ENCODE results near the gene RNF151.

The RNF151 gene

GRCh38 chr16:1999866-2000514 is 33.3 kb downstream of the RNF151 start:
- TF ChIP-seq GATA2 (IDR thresholded peaks at IDR 0.05; ENCODE audit: low read depth, low read length) = no peak
- no peak for TF ChIP-seq GATA3 (IDR thresholded peaks at IDR 0.05; ENCODE audit: low read depth, low read length)

DNA sequence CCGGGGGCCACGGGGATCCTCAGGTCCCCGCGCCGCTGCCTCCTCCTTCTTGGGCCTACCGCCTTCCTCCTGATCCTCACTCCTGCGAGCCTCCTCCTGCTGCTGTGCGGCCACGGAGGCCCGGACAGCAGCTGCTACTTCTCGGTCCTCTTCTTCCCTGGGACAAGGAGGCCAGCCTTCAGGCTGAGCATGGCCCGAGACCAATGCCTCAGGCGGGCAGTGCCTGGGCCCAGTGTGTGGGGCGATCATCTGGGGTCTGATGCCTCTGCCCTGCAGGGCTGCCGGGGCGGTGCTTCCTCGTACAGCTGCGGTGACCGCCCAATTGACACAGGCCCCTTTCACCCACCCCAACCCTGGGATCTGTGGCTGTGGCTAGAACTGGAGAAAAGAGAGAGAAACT is 34.4 kb downstream of the RNF151 start:
- no peak for TF ChIP-seq GATA2 (IDR thresholded peaks at IDR 0.05; ENCODE audit: low read depth, low read length)
- no peak for TF ChIP-seq GATA3 (IDR thresholded peaks at IDR 0.05; ENCODE audit: low read depth, low read length)

- TF ChIP-seq GATA3 (IDR thresholded peaks at IDR 0.05; ENCODE audit: low read depth, low read length) = no peak
- TF ChIP-seq GATA2 (IDR thresholded peaks at IDR 0.05; ENCODE audit: low read depth, low read length) = no peak
Measured at GRCh38 chr16:2001456-2002355, 35.0 kb downstream of the RNF151 start.

- TF ChIP-seq GATA2 (IDR thresholded peaks at IDR 0.05; ENCODE audit: low read depth, low read length) (no peak), GATA3 (IDR thresholded peaks at IDR 0.05; ENCODE audit: low read depth, low read length) (no peak)
Measured at GRCh38 chr16:2002406-2003230, 36.0 kb downstream of the RNF151 start.

DNA sequence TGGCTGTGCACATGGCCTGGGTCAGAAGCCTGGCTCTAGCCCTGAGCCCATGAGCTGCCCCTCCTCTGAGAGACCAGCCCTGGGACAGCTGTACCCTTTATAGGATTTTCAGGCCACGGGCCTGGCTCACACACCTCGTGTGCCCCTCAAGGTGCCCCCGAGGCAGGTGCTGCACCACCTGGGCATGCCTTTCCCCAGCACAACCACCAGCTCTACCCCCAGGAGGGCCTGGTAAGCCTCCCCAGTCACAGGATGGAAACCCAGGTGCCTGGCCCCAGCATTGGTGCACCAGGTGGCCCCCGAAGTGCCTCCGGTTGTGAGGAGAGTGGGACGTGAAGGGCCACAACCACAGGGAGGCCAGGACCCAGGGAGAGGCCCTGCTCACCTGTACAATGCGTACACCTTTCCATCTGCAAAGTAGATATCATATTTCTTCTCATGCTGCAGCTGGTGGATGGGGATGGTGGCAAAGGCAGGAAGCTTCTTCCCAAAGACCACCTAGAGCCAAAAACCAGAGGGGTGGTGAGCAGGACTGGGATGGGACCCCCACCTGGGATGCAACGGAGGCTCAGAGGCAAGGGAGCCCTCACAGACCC is 36.7 kb downstream of the RNF151 start:
- no peak for TF ChIP-seq GATA3 (IDR thresholded peaks at IDR 0.05; ENCODE audit: low read depth, low read length)
- no peak for TF ChIP-seq GATA2 (IDR thresholded peaks at IDR 0.05; ENCODE audit: low read depth, low read length)

DNA sequence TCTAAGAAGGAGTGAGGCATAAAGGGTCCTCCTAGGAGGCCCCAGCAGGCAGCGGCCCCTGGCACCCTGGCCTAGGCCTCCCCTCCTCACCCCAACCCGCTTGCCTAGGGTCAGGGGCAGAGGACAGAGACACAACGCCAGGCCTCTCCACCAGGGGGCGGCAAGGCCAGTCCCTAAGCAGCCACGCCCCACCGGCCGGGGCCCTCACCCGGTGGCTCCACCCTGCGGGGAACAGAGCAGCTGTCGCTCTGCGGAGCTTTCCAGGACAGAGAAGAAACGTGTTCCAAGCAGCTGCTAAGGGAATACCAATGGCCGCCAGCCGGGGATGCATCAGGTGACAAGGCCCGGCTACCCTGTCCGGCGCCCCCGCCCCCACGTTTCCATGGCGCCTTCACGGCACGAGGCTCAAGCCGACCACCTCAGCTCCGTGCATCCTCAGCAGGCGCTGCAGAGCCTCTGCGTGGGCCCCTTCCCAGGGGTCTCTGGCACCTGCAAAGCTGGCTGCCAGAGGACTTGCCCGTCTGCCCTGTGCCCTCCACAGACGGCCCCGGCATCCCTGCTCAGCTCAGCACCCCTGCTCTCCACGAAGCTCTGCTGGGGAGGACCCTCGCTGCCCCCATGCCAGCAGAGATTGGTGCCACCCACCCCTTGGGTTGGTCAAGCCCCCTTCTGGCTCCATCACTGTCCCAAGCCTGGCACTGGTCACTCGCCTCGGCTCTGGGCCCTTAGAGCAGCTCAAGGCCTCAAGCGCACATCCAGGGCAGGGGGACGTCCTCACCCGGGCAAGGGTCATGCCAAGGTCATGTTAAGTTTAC is 37.4 kb downstream of the RNF151 start:
- no peak for TF ChIP-seq GATA2 (IDR thresholded peaks at IDR 0.05; ENCODE audit: low read depth, low read length)
- TF ChIP-seq GATA3 (IDR thresholded peaks at IDR 0.05; ENCODE audit: low read depth, low read length) = no peak

DNA sequence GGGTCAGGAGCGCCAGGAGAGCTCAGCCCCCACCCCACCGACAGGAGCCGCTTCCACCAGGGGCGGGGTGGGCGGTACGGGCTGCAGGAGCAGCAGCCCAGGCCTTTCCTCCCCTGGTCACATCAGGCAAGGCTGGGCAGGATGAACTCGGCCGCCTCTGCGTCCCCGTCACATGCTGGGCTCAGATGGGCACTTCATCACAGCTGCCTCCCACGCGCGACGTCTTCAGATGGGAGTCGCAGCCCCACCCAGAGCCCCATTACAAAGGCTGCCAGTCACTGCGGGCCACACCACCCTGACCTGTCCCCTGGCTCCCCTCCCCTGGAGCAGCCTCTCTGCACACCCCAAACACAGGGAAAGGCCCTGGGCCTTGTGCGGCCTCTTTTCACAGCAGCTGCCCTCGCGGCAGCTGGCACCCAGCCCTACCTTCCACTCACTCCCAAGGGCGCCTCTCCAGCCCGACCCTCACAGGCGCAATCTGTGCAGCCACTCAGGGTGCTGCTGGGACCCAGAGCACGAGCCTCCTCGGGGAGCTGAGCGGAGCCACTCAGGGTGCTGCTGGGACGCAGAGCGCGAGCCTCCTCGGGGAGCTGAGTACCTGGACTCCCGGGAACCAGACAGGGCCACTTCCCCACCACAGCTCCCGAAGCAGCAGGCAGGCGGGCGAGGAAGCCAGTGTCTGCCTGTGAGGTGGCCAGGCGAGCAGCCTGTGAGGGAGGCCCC is 38.3 kb downstream of the RNF151 start:
- no peak for TF ChIP-seq GATA3 (IDR thresholded peaks at IDR 0.05; ENCODE audit: low read depth, low read length)
- no peak for TF ChIP-seq GATA2 (IDR thresholded peaks at IDR 0.05; ENCODE audit: low read depth, low read length)

GRCh38 chr16:2005646-2006045 is 39.0 kb downstream of the RNF151 start:
- no peak for TF ChIP-seq GATA2 (IDR thresholded peaks at IDR 0.05; ENCODE audit: low read depth, low read length)
- TF ChIP-seq GATA3 (IDR thresholded peaks at IDR 0.05; ENCODE audit: low read depth, low read length) = no peak

DNA sequence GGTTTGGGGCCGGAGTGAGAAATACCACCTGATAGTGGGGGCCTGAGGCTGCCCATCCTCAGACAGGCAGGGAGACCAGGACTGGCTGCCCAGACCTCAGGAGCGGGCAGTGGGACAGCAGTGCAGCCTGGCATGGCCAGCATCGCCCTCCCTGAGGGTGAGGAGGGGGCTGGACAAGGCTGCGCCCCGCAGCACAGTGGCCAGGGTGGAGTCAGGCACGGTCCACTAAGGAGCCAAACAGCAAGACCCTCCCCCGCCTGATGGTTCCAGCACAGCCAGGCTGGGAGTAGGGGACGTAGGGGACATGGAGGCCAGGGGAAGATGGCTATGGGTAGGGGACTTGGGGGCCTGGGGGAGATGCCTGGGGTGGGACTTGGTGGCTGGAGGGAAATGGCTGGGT is 39.7 kb downstream of the RNF151 start:
- TF ChIP-seq GATA3 (IDR thresholded peaks at IDR 0.05; ENCODE audit: low read depth, low read length) = no peak

DNA sequence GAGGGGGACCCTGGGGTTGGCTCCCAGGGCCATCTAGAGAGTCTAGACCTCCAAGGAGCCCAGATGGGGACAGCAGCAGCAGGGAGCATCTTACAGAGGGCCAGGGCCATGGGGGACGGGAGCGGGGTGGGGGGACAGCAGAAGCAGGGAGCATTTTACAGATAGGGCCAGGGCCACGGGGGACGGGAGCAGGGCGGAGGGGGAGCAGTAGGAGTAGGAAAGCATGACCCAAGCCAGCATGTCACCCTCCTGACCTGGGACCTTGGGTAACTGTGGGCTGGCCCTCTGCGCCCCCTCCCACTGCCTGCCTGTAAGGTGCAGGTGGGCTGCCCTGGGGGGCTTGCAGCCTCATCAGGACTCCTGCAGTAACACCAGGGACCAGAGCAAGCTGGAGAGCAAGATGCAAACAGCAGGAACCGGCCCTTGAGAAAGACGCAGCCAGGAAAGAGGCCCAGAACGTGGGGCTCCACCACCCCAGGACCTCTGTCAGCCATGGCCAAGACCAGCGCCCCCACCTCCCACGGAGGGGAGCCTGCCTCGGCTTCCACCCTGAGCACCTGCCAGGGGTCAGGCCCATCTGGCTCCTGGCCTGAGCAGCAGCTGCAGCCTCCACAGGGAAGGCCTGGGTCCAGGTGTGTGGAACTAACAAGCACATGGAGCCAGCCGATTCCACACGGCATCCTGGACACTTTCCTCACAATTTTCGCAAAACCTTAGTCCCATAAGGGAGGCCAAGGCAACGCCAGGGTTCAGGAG is 40.6 kb downstream of the RNF151 start:
- TF ChIP-seq GATA3 (IDR thresholded peaks at IDR 0.05; ENCODE audit: low read depth, low read length) = no peak
- no peak for TF ChIP-seq GATA2 (IDR thresholded peaks at IDR 0.05; ENCODE audit: low read depth, low read length)

DNA sequence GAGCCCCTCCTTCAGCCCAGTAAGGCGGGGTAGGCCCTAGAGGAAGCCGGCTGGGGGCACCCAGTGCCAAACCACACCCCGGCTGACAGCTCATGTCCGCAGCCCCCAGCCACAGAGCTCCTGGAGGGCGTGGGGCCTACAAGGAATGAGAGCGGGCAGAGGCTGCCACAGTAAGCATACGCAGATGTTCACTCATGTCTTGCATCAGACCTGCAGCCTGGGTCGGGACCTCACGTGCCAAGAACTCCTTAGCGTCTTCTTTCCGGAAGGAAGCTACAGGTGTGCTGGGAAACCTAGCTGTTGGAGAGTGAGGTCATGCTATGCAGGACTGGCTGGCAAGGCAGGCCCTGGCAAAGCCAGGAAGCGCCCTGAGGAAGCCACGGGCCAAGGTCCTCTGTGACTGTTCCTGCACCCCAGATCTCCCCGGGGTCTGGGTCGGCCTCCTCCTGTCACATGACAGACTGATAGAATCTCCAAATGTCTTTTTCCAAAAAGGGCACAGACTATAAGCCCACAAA is 41.4 kb downstream of the RNF151 start:
- no peak for TF ChIP-seq GATA3 (IDR thresholded peaks at IDR 0.05; ENCODE audit: low read depth, low read length)
- TF ChIP-seq GATA2 (IDR thresholded peaks at IDR 0.05; ENCODE audit: low read depth, low read length) = no peak
